ENCODE data around the gene AKAP14. TPM values are rescaled to one million over a fixed set of nuclear protein-coding genes. Genes with fewer than 3 reads are reported as not detected.
"Not testable (repeated sequence)": the region's sequence is repeated elsewhere in the genome, so short reads cannot be mapped to it uniquely, and the experiment has no call there.

AKAP14 gene
- total and polyA plus RNA-seq, 4 donors = not detected

DNA sequence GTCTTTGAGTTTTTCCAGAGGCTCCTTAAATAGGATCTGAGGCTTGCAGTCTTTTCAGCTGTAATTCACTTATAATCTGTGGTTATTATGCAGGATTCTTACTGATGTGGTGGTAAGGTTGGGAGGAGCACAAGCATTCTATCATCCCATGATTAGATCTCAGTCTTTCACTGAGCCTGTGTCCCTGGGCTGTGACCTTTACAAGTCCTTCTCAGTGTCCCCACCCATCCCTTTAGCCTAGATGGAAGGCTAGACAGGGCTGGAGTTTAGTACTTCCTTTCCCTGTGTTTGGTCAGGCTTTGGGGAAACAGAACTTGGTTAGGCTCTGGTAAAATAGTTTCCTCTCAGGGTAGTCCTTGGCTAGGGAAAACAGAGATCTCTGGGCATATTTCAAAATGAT lies 64.9 kb downstream of the AKAP14 start:
- no peaks in the 10 kb centered on the region for H3K9me3 ChIP-seq (ENCODE audit: control insufficient read depth in 4 of 4, low read length in 3 of 4)
- no peaks in the 10 kb centered on the region for H3K27me3 ChIP-seq (ENCODE audit: control insufficient read depth in 4 of 4, insufficient read depth in 4 of 4, low read length in 3 of 4)
- DNase-seq (ENCODE audit: low spot score) = no peak
- H3K9ac ChIP-seq (ENCODE audit: low read depth in 1 of 2, low read length in 2 of 2) = no peak overlapping the region
- TF ChIP-seq GABPA (IDR thresholded peaks at IDR 0.05 in 1 of 2, conservative IDR thresholded peaks at IDR 0.05 in 1 of 2) (no peak), EGR1 (IDR thresholded peaks at IDR 0.05; ENCODE audit: low read depth in 2 of 2) (no peak), JUND (IDR thresholded peaks at IDR 0.05) (no peak), YY1 (IDR thresholded peaks at IDR 0.05) (no peak), TAF1 (conservative IDR thresholded peaks at IDR 0.05) (no peak), MAX (IDR thresholded peaks at IDR 0.05) (no peak), RXRA (IDR thresholded peaks at IDR 0.05) (no peak), FOXA2 (IDR thresholded peaks at IDR 0.05) (no peak), NR2F2 (IDR thresholded peaks at IDR 0.05) (no peak), HNF4A (conservative IDR thresholded peaks at IDR 0.05) (no peak)
- TF ChIP-seq, protein P1, sequence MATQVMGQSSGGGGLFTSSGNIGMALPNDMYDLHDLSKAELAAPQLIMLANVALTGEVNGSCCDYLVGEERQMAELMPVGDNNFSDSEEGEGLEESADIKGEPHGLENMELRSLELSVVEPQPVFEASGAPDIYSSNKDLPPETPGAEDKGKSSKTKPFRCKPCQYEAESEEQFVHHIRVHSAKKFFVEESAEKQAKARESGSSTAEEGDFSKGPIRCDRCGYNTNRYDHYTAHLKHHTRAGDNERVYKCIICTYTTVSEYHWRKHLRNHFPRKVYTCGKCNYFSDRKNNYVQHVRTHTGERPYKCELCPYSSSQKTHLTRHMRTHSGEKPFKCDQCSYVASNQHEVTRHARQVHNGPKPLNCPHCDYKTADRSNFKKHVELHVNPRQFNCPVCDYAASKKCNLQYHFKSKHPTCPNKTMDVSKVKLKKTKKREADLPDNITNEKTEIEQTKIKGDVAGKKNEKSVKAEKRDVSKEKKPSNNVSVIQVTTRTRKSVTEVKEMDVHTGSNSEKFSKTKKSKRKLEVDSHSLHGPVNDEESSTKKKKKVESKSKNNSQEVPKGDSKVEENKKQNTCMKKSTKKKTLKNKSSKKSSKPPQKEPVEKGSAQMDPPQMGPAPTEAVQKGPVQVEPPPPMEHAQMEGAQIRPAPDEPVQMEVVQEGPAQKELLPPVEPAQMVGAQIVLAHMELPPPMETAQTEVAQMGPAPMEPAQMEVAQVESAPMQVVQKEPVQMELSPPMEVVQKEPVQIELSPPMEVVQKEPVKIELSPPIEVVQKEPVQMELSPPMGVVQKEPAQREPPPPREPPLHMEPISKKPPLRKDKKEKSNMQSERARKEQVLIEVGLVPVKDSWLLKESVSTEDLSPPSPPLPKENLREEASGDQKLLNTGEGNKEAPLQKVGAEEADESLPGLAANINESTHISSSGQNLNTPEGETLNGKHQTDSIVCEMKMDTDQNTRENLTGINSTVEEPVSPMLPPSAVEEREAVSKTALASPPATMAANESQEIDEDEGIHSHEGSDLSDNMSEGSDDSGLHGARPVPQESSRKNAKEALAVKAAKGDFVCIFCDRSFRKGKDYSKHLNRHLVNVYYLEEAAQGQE (IDR thresholded peaks at IDR 0.05) = no peak
- TF ChIP-seq, protein P2, sequence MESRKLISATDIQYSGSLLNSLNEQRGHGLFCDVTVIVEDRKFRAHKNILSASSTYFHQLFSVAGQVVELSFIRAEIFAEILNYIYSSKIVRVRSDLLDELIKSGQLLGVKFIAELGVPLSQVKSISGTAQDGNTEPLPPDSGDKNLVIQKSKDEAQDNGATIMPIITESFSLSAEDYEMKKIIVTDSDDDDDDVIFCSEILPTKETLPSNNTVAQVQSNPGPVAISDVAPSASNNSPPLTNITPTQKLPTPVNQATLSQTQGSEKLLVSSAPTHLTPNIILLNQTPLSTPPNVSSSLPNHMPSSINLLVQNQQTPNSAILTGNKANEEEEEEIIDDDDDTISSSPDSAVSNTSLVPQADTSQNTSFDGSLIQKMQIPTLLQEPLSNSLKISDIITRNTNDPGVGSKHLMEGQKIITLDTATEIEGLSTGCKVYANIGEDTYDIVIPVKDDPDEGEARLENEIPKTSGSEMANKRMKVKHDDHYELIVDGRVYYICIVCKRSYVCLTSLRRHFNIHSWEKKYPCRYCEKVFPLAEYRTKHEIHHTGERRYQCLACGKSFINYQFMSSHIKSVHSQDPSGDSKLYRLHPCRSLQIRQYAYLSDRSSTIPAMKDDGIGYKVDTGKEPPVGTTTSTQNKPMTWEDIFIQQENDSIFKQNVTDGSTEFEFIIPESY (IDR thresholded peaks at IDR 0.05) = no peak
- TF ChIP-seq, protein P3, sequence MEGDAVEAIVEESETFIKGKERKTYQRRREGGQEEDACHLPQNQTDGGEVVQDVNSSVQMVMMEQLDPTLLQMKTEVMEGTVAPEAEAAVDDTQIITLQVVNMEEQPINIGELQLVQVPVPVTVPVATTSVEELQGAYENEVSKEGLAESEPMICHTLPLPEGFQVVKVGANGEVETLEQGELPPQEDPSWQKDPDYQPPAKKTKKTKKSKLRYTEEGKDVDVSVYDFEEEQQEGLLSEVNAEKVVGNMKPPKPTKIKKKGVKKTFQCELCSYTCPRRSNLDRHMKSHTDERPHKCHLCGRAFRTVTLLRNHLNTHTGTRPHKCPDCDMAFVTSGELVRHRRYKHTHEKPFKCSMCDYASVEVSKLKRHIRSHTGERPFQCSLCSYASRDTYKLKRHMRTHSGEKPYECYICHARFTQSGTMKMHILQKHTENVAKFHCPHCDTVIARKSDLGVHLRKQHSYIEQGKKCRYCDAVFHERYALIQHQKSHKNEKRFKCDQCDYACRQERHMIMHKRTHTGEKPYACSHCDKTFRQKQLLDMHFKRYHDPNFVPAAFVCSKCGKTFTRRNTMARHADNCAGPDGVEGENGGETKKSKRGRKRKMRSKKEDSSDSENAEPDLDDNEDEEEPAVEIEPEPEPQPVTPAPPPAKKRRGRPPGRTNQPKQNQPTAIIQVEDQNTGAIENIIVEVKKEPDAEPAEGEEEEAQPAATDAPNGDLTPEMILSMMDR (IDR thresholded peaks at IDR 0.05; ENCODE audit: low read depth, low read length, missing input control) = no peak
- H3K4me3 ChIP-seq (ENCODE audit: low read depth in 1 of 3, low read length in 3 of 3) = no peak overlapping the region
- H3K27ac ChIP-seq (ENCODE audit: low read depth in 1 of 2, low read length in 2 of 2) = no peak overlapping the region
- no peaks in the 10 kb centered on the region for H3K4me1 ChIP-seq (ENCODE audit: control insufficient read depth in 4 of 4, insufficient read depth in 4 of 4, low read length in 3 of 4)
- no peaks in the 10 kb centered on the region for H3K36me3 ChIP-seq (ENCODE audit: control insufficient read depth in 4 of 4, insufficient read depth in 3 of 4, low read depth in 1 of 4, low read length in 3 of 4)

- H3K4me1 ChIP-seq (ENCODE audit: control insufficient read depth in 4 of 4, insufficient read depth in 4 of 4, low read length in 3 of 4); H3K9ac ChIP-seq (ENCODE audit: low read depth in 1 of 2, low read length in 2 of 2); H3K27ac ChIP-seq (ENCODE audit: low read depth in 1 of 2, low read length in 2 of 2); H3K27me3 ChIP-seq (ENCODE audit: control insufficient read depth in 4 of 4, insufficient read depth in 4 of 4, low read length in 3 of 4); DNase-seq (ENCODE audit: low spot score); H3K4me3 ChIP-seq (ENCODE audit: low read depth in 1 of 3, low read length in 3 of 3); H3K9me3 ChIP-seq (ENCODE audit: control insufficient read depth in 4 of 4, low read length in 3 of 4); H3K36me3 ChIP-seq (ENCODE audit: control insufficient read depth in 4 of 4, insufficient read depth in 3 of 4, low read depth in 1 of 4, low read length in 3 of 4): not testable (repeated sequence)
- 100% methylated on average over 1 of the region's 1 CpG for WGBS
Observed at GRCh38 chrX:119966837-119967236, 71.1 kb downstream of the AKAP14 start.

Other genes with a start within 250 kb of the AKAP14 start
- 10 to 100 TPM in 1 of 2 donors, 1 to 10 TPM in 1; 9.9 to 11.5 TPM for gene SEPTIN6, start 202.7 kb upstream of the AKAP14 start, total RNA-seq
- 10 to 100 TPM in 1 of 2 donors, 1 to 10 TPM in 1; 9.4 to 11.4 TPM for gene SEPTIN6, start 202.7 kb upstream of the AKAP14 start, polyA plus RNA-seq
- gene SOWAHD, start 137.3 kb upstream of the AKAP14 start, total RNA-seq = 1 to 10 TPM in 1 of 2 donors, under 1 TPM in 1; 0.42 to 2.5 TPM
- under 1 TPM; 0.10 to 0.48 TPM for gene SOWAHD, start 137.3 kb upstream of the AKAP14 start, polyA plus RNA-seq
- 100 to 1,000 TPM; 623 TPM for gene RPL39, start 104.3 kb upstream of the AKAP14 start, total RNA-seq
- 1,000 to 10,000 TPM in 1 of 2 donors, 100 to 1,000 TPM in 1; 657 to 2,860 TPM for gene RPL39, start 104.3 kb upstream of the AKAP14 start, polyA plus RNA-seq
- gene UPF3B, start 42.9 kb upstream of the AKAP14 start, total RNA-seq = 1 to 10 TPM; 3.3 TPM
- 1 to 10 TPM; 4.5 to 4.6 TPM for gene UPF3B, start 42.9 kb upstream of the AKAP14 start, polyA plus RNA-seq
- 1 to 10 TPM; 6.6 to 7.1 TPM for gene RNF113A, start 24.2 kb upstream of the AKAP14 start, total RNA-seq
- gene RNF113A, start 24.2 kb upstream of the AKAP14 start, polyA plus RNA-seq = 10 to 100 TPM in 1 of 2 donors, 1 to 10 TPM in 1; 9.9 to 10.1 TPM
- 10 to 100 TPM; 27.4 to 53.2 TPM for gene NDUFA1, start 24.1 kb upstream of the AKAP14 start, total RNA-seq
- gene NDUFA1, start 24.1 kb upstream of the AKAP14 start, polyA plus RNA-seq = 100 to 1,000 TPM in 1 of 2 donors, 10 to 100 TPM in 1; 73.4 to 260 TPM
- 1 to 10 TPM; 2.9 to 3.3 TPM for gene NKAP, start 47.9 kb downstream of the AKAP14 start, total RNA-seq
- gene NKAP, start 47.9 kb downstream of the AKAP14 start, polyA plus RNA-seq = 1 to 10 TPM; 2.4 TPM
- not detected for gene RHOXF2B, start 181.8 kb downstream of the AKAP14 start, total RNA-seq
- gene RHOXF2B, start 181.8 kb downstream of the AKAP14 start, polyA plus RNA-seq = under 1 TPM in 1 of 2 donors, not detected in 1; 0.13 TPM
- gene RHOXF1, start 220.0 kb downstream of the AKAP14 start, total RNA-seq = not detected
- gene RHOXF1, start 220.0 kb downstream of the AKAP14 start, polyA plus RNA-seq = not detected